Kidney epithelial cell (primary cell): ENCODE data around the gene GRID2. TPM values are rescaled to one million over a fixed set of nuclear protein-coding genes. Genes with fewer than 3 reads are reported as not detected.

Source experiments
- DNase-seq: peaks from one replicate; pipeline ENCODE4 v3.0.0-alpha.2; 2010; ENCODE audit warnings: low read depth
- H3K27me3 ChIP-seq: 2 replicates; pipeline ENCODE4 v1.6.0; 2011; ENCODE audit warnings: low read length; ENCODE audit not compliant: control insufficient read depth, insufficient read depth
- H3K36me3 ChIP-seq: 2 replicates; pipeline ENCODE4 v1.5.1; 2011; ENCODE audit warnings: low read length; ENCODE audit not compliant: control insufficient read depth, insufficient read depth
- H3K4me3 ChIP-seq: 2 replicates; pipeline ENCODE4 v1.5.1; 2011; ENCODE audit warnings: low read depth, mild to moderate bottlenecking, control low read depth, low read length
- total RNA-seq: library from RNA; depleted of rRNA; stranded (reverse); fragments of >200 nt; gene quantifications from 2 replicates; pipeline ENCODE4 v1.2.3, GENCODE V29; 2015
- TF ChIP-seq, protein P1 (sequence below): IDR thresholded peaks from 2 replicates; pipeline ENCODE4 v1.5.1; 2011; ENCODE audit warnings: mild to moderate bottlenecking, moderate library complexity, low read length, control low read depth, inconsistent platforms; ENCODE audit not compliant: insufficient read depth, poor library complexity, severe bottlenecking

GRID2 gene
- total RNA-seq, 1 donor from 2014 or later, result not detected

DNA sequence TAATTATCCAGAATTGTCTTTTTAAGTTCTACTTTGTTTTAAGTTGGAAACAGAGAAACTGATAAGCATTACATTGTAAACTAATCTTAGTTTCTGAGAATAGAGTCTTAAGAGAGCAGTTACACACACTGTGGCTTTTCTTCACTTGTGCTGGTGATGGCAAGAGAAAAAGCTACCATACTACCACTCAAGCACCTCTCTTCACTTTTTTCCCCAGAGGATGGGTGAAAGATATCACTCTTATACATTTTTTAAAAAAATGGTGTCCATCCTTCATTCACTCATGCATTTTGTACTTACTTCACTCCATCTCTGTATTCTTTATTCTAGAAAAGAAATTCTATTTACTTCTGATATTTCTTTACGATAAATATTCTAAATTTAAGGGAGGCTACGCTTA, 42.5 kb upstream of the GRID2 start:
- Histone ChIP-seq H3K27me3 (no peaks in the 10 kb centered on the region), H3K4me3 (no peak overlapping the region), H3K36me3 (no peaks in the 10 kb centered on the region)
- TF ChIP-seq, protein P1, sequence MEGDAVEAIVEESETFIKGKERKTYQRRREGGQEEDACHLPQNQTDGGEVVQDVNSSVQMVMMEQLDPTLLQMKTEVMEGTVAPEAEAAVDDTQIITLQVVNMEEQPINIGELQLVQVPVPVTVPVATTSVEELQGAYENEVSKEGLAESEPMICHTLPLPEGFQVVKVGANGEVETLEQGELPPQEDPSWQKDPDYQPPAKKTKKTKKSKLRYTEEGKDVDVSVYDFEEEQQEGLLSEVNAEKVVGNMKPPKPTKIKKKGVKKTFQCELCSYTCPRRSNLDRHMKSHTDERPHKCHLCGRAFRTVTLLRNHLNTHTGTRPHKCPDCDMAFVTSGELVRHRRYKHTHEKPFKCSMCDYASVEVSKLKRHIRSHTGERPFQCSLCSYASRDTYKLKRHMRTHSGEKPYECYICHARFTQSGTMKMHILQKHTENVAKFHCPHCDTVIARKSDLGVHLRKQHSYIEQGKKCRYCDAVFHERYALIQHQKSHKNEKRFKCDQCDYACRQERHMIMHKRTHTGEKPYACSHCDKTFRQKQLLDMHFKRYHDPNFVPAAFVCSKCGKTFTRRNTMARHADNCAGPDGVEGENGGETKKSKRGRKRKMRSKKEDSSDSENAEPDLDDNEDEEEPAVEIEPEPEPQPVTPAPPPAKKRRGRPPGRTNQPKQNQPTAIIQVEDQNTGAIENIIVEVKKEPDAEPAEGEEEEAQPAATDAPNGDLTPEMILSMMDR, result no peak
- DNase-seq, result no peak

DNA sequence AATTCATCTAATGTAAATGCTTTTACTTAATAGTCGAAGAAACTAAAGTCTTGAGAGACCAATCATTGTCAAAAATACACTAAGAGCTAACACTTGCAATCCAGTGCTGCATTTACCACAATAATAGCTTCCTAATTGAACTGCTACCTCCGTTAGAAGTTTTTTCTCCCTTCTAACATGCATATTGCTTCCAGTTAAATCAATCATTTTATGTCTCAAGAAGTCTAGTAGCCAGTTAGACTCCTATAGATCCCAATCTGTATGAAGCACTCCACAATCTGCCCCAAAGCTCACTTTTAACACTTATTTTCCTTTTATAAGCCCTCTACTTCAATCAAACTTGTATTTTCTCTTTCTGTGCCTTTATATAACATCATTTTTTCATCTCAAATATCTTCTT, 41.4 kb upstream of the GRID2 start:
- DNase-seq, result no peak
- TF ChIP-seq, protein P1, result no peak
- H3K36me3 ChIP-seq, result no peaks in the 10 kb centered on the region
- no peak overlapping the region for H3K4me3 ChIP-seq
- no peaks in the 10 kb centered on the region for H3K27me3 ChIP-seq

DNA sequence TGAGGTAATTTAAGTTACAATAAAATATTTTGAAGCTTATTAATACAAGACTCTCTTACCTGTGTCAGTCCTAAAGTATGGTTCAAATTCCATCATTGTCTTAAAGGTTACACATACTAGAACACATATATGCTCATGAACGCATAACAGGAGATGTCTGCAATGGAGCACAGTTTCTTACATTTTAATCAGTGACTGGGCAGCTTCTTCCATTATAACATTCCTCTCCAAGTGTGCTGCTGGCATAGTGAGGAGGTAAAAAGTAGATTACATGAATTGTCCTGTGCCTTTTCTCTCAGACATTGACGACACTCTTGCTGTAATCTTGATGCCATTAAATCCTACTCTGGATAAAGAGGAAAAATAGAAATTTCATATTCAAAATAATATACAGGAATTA, 40.8 kb upstream of the GRID2 start:
- Histone ChIP-seq H3K4me3 (no peak overlapping the region), H3K36me3 (no peaks in the 10 kb centered on the region), H3K27me3 (no peaks in the 10 kb centered on the region)
- no peak for DNase-seq
- TF ChIP-seq, protein P1, result no peak

DNA sequence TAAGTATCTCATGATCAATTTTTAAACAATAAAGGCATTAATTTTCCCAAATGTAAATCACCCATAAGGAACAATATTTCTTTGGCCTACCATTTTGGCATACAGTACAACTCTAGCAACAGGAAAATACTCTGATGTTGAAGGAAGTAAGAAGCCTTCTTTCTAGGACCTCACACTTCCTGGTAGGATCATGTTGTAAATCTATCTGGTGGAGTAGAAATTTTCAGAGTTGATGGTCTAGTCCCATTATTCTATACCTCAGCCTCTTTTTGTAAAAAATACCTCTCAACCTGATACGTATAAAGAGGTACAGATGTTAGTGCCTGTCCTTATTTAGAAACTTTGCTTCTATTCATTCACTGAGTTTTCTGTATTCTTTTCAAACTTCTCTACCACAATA, 40.2 kb upstream of the GRID2 start:
- TF ChIP-seq, protein P1, result no peak
- DNase-seq, result no peak
- Histone ChIP-seq H3K4me3 (no peak overlapping the region), H3K27me3 (no peaks in the 10 kb centered on the region), H3K36me3 (no peaks in the 10 kb centered on the region)

DNA sequence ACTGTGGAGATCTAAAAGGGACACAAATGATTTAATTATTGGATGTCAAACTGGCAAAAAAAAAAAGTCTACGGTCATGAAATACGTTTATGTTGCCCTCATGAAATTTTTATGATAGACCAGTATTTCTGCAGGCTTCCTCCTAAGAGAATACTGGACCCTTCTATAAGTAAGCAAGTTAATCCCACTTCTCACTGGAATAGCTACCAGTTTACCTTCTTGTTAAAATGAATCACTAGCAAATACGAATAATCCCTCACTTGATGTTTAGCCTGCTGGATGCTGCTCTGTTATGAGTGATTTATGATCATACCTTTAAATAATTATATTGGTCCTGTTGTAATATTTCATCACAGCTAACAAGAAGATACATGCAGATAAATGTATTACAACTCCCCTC, 39.6 kb upstream of the GRID2 start:
- no peak for DNase-seq
- Histone ChIP-seq H3K27me3 (no peaks in the 10 kb centered on the region), H3K4me3 (no peak overlapping the region), H3K36me3 (no peaks in the 10 kb centered on the region)
- TF ChIP-seq, protein P1, result no peak

DNA sequence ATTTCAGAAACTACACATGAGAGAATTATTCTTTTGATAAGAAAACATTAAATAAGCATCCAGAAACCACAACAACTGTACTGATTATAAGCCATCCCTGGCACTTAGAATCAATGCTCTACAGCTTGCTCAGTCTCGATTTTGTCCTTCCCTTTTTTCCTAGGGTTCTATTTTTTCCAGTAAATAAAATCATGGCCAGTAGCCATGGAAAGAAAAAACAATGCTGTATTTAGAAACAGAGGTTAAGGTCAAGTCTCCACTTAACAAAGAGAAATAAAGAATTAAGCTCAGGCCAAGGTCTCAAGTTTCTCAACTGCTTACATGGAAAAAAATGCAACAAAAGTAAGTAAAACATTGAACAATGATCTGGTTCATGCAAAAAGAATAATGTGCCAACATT, 38.7 kb upstream of the GRID2 start:
- H3K27me3 ChIP-seq, result no peaks in the 10 kb centered on the region
- H3K36me3 ChIP-seq, result no peaks in the 10 kb centered on the region
- no peak overlapping the region for H3K4me3 ChIP-seq
- TF ChIP-seq, protein P1, result no peak
- no peak for DNase-seq
